GM12801 (cell line): ENCODE measurements around the gene MAP2K1.

Experiments used
- CTCF ChIP-seq: IDR thresholded peaks from one replicate; pipeline ENCODE4 v1.5.1; 2011; ENCODE audit warnings: control low read depth; ENCODE audit not compliant: insufficient read length; ENCODE audit errors: extremely low read depth

The MAP2K1 gene

GRCh38 chr15:66411190-66411589, 24.5 kb downstream of the MAP2K1 start:
- no peak for TF ChIP-seq CTCF

GRCh38 chr15:66412220-66412619, 25.5 kb downstream of the MAP2K1 start:
- TF ChIP-seq CTCF, result no peak

DNA sequence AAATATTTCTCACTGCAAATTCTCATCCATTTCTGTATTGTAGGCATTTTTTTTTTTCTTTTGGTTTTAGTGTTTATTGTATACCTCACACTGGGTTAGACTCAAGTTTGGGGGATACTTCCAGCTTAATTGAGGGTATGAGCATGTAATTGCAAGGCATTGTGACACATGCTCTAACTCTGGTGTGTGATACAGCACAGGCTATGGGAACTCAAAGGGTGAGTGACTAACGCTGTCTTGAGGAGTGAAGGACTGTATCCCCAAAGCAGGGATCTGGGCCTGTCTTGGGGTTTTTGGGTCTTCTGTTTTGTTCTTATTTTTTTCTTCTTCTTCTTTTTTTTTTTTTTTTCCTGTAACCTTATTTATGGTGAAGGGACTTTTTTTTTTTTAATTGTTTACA, 26.9 kb downstream of the MAP2K1 start:
- no peak for TF ChIP-seq CTCF

- no peak for TF ChIP-seq CTCF
These were observed 28.6 kb downstream of the MAP2K1 start for GRCh38 chr15:66415360-66415759.

- TF ChIP-seq CTCF, result no peak
These were observed 31.0 kb downstream of the MAP2K1 start for GRCh38 chr15:66417736-66418135.

- no peak for TF ChIP-seq CTCF
These were observed 32.8 kb downstream of the MAP2K1 start for GRCh38 chr15:66419471-66419870.

- no peak for TF ChIP-seq CTCF
These were observed 35.6 kb downstream of the MAP2K1 start for GRCh38 chr15:66422347-66422746.

DNA sequence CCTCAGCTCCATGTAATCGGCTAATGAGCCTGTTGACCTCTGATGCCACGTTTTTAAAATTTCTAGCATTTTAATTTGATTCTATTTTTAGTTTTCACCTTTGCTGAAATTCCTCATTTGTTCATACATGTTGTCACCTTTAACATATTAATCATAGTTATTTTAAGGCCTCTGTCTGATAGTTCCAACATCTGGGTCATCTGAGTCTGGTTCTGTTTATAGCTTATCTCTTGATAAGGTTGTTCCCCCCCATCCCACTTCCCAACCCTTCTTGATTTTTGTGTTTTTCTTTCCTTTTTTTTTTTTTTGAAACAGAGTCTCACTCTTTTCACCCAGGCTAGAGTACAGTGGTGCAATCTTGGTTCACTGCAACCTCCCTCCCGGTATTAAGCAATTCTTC, 36.4 kb downstream of the MAP2K1 start:
- TF ChIP-seq CTCF, result no peak
